HL-60 (cell line): ENCODE data around the gene THUMPD3.

Experiments
- POLR2AphosphoS5 ChIP-seq: IDR thresholded peaks from 2 replicates; pipeline ENCODE4 v1.6.1; 2012; ENCODE audit warnings: low read depth
- SPI1 ChIP-seq: IDR thresholded peaks from 2 replicates; pipeline ENCODE4 v1.6.1; 2012; ENCODE audit warnings: low read depth, mild to moderate bottlenecking, borderline replicate concordance
- TF ChIP-seq, protein P1 (sequence below): IDR thresholded peaks from one replicate; pipeline ENCODE4 v1.5.1; 2011; ENCODE audit warnings: low read length, control low read depth, inconsistent platforms; ENCODE audit not compliant: insufficient read depth
- TF ChIP-seq, protein P2 (sequence below): IDR thresholded peaks from 2 replicates; pipeline ENCODE4 v1.6.1; 2012; ENCODE audit warnings: low read depth; ENCODE audit not compliant: insufficient replicate concordance

DNA sequence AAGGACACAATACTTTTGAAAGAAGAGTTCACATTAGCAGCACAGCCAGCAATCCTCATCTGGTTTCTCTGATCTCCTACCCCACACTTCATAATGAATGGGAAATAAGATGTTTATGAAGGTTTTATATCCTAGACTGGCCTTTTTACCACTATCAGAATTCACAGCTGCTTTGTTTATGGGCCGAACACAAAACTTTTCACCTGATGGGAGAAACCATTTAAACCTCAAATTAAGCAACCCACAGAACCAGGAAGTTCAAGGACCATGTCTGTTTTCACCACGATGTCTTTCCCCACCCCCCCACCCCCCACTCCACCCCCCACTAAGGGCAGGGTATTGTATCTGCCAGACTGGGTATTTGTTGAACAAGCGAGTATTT lies 23.2 kb downstream of the THUMPD3 start:
- TF ChIP-seq, protein P1, sequence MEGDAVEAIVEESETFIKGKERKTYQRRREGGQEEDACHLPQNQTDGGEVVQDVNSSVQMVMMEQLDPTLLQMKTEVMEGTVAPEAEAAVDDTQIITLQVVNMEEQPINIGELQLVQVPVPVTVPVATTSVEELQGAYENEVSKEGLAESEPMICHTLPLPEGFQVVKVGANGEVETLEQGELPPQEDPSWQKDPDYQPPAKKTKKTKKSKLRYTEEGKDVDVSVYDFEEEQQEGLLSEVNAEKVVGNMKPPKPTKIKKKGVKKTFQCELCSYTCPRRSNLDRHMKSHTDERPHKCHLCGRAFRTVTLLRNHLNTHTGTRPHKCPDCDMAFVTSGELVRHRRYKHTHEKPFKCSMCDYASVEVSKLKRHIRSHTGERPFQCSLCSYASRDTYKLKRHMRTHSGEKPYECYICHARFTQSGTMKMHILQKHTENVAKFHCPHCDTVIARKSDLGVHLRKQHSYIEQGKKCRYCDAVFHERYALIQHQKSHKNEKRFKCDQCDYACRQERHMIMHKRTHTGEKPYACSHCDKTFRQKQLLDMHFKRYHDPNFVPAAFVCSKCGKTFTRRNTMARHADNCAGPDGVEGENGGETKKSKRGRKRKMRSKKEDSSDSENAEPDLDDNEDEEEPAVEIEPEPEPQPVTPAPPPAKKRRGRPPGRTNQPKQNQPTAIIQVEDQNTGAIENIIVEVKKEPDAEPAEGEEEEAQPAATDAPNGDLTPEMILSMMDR, result no peak
- TF ChIP-seq POLR2AphosphoS5, result no peak
- TF ChIP-seq SPI1, result no peak
- TF ChIP-seq, protein P2, sequence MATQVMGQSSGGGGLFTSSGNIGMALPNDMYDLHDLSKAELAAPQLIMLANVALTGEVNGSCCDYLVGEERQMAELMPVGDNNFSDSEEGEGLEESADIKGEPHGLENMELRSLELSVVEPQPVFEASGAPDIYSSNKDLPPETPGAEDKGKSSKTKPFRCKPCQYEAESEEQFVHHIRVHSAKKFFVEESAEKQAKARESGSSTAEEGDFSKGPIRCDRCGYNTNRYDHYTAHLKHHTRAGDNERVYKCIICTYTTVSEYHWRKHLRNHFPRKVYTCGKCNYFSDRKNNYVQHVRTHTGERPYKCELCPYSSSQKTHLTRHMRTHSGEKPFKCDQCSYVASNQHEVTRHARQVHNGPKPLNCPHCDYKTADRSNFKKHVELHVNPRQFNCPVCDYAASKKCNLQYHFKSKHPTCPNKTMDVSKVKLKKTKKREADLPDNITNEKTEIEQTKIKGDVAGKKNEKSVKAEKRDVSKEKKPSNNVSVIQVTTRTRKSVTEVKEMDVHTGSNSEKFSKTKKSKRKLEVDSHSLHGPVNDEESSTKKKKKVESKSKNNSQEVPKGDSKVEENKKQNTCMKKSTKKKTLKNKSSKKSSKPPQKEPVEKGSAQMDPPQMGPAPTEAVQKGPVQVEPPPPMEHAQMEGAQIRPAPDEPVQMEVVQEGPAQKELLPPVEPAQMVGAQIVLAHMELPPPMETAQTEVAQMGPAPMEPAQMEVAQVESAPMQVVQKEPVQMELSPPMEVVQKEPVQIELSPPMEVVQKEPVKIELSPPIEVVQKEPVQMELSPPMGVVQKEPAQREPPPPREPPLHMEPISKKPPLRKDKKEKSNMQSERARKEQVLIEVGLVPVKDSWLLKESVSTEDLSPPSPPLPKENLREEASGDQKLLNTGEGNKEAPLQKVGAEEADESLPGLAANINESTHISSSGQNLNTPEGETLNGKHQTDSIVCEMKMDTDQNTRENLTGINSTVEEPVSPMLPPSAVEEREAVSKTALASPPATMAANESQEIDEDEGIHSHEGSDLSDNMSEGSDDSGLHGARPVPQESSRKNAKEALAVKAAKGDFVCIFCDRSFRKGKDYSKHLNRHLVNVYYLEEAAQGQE, result no peak
